NCI-H146 (cell line): ENCODE data around the gene PPP1R14B.
A peak's percentile ranks its signal among the peaks of the same experiment; 100 is the strongest.

ENCODE experiments used
- DNase-seq: peaks from one replicate; lab custom pipeline; 2025; lab: John Stamatoyannopoulos, UW

Gene PPP1R14B

DNA sequence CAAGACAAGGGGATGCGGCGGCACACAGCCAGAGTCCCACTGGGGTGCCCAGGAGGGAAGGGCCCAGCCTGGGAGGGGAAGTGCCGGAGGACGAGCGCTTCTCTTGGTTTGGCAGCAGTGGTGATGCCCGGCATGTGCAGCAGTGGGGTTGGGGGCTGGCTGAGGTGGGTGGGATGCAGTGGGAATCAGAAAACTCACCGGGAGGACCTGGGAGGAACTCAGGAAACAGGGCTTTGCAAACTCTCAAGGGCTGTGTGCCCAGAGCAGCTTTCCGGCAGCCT lies 37.2 kb downstream of the PPP1R14B start:
- DNase-seq = no peak

DNA sequence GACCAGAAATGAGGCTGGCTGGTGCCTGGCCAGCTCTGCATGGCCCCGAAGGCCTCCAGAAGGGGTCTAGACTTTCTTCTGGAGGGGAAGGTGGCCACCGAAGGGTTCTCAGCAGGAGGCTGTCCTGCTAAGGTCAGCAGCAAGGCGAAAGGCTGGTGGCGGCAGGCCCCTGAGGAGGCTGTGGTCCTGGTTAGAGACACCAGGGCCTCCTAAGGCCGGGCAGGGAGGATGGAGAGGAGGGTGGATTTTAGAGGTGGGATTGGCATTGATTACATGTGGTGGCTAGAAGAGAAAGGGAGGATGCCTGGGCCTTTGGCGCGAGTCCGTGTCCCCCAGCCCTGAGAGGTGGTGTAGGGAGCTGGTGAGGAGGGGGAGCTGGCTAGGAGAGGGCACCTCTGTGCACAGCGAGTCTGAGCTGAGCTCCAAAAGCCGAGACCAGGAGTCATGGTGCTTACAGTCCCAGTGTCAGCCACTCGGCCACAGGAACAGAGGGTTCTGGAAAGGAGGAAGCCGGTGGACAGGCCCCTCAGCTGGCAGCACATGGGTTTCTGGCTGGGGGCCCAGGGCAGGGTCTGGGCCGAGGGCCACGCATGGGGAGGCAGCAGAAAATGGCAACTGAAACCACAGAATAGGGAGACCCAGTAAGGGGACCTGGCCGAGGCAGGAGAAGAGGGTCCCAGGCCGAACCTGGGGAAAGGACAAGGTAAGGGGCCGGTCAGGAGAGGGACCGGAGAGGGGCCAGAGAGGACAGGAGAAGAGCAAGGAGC lies 37.8 kb downstream of the PPP1R14B start:
- no peak for DNase-seq

DNA sequence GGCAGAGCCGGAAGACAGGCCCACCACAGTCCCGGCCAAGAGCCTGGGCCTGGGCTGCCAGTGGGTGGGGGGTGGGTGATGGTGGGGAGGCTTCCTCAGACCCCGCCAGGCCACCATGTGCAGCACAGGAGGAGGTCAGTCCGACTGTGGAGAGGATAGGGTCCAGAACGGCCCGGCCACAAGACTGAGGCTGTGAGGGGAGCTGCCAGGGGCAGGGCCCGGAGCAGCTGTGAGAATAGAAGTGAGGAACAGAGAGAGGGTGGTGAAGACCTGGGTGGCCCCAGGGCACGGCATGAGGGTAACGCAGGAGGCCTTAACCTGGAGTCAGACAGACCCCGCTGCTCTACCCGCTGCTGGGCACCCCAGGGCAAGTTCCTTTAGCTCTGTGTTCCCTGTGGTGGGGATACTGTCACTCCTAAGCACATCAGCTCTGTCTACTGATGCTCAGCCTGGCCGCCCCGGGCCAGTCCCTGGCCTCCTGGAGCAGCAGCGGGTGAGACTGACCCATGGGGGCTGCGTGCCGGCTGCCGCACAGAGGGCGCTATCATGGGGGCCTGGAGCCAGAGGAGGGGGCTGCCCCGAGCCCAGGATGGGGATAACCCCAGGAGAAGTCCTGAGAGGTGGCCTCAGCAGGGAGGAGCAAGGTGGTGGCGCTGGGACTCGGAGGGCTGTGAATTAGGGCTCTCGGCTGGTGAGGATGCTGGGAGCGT lies 38.5 kb downstream of the PPP1R14B start:
- DNase-seq = no peak

DNA sequence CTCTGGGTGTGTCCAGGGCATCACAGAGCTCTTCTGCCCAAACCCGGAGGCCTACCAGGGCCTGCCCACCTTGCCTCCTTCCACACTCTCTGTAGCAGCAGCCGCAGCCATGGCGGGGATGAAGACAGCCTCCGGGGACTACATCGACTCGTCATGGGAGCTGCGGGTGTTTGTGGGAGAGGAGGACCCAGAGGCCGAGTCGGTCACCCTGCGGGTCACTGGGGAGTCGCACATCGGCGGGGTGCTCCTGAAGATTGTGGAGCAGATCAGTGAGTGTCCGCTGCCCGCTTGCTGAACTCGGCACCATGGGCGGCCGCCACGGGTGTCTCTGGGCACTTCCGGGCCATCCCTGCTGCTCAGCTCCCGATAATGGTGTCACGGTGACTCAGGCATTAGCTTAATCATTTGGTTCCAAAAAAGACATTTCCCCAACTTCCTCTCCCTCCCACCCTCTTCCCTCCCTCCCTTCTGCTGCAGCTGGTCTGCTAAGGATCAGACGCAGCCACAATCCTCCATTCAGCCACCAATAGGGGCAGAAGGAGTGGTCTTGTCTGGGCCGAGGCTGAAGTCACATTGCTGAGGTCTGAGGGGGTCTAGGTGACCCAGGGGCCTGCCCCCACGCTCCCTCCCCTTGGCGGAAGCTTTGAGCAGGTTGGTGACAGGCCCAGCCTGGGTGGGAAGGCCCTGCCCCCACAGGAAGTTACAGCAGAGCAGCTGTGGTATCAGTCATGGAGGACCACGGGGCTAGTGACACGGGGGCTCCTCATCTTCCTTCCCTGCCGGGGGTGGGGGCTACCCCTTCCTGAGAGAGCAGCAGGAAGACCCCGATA lies 39.3 kb downstream of the PPP1R14B start:
- DNase-seq = no peak

DNA sequence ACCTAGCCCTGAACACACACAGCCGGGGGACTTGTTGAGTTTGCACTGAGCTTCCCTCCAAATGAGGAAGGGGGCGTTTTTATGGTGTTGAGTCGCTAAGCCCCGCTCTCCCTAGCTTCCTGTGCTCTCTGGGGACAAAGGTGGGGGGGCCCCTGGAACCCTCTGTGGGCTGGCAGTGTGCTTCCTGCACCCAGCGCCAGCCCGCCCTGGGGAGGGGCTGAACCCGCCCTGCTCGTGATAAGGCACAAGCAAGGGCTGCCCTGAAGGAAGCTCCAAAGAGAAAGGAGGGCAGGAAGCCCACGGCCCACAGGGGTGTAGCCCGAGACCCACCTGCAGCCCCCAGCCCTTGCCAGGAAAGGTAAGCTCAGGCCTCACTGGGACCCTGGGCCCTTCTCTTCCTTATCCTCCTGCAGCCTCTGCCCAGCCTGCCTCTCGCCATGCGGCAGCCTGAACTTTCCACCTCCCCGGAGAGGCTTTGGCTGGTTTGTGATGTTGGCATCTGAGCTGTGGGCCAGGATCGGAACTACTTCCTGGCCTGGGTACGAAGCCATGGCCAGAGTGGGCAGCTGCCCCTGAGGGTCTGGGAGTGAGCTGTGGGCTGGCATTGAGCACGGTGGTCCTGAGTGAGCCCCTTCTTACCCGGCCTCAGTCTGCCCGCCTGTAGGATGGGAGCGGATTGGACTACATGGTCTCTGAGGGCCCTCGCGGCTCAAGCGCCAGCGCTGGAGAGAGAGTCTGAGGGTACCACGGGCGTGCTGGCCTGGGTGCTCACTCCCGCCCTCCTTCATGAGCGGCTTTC lies 40.1 kb downstream of the PPP1R14B start, which contains the start of gene FERMT3:
Gene FERMT3, plus strand, starts transcription at position 265 of the 799 bp plus-strand sequence. CDS start 644 bp downstream, outside the sequence.
- no peak for DNase-seq

DNA sequence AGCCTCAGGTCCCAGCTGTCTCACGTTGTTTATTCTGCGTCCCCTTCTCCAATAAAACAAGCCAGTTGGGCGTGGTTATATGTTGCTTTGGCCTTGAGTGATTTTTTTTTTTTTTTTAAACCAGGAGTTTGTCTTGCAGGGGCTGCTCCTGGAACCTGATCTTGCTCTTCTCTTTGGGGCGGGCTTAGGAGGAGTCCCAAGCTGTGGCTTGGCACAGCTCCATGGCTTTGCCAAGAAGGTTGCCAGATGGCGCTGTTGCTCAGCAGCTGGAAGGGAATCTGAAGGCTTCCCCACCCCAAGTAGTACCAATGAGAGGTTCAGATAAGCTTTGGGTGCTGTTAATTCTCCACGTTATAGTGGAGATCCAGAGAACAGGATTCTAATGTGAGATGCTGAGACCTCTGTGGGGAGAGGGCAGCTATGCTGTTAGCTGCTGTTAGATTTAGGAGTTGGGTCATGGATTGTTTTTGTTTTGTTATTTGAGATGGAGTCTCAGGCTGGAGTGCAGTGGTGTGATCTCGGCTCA lies 42.2 kb downstream of the PPP1R14B start:
- DNase-seq = peak; percentile 68

- no peak for DNase-seq
Measured at GRCh38 chr11:64204080-64204440, 42.7 kb downstream of the PPP1R14B start.

DNA sequence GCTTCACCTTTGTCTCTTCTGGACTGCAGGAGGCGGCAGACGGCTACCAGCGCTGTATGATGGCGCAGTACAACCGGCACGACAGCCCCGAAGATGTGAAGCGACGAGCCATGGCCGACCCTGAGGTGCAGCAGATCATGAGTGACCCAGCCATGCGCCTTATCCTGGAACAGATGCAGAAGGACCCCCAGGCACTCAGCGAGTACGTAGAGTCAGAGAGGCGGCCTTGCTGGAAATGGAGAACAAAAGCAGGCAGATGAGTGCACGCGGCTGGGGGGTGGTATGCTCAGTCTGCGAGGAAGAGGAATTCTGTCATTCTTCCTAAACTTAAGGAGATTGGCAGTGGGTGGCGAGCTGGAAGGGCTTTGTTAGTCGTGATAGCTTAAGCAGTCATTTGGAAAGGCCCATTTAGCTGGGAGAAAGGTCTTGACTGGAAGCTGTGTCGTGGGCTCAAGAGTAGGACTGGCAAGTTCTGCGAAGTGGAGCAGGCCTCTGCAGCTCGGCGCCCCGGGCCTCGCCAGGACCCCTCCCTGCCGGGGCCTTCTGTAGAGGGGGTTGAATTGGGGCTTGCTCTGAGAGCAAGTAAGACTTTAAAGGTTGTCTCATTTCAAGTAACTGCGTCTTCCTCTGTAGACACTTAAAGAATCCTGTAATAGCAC lies 43.2 kb downstream of the PPP1R14B start:
- no peak for DNase-seq

- DNase-seq = no peak
Measured at GRCh38 chr11:64202992-64203391, 43.8 kb downstream of the PPP1R14B start.

DNA sequence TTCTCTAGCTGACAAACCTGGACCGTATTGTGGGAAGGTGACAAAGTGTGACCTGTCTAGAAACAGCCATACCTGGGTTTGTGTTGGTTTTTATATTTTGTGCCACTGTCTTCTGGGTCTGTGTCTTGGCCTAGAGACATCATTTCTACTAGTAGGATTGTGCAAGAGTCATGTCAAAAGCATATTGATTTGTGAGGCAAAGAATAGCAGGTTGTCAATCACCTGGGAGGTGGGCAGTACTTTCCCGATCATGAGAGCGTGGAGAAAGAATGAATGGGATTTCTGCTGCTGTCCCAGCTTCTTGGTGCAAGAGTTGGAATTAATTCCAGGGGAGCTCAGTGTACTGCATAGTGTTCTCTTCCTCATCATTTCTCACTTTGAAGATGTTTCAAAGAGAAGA lies 45.2 kb downstream of the PPP1R14B start:
- DNase-seq = no peak

DNA sequence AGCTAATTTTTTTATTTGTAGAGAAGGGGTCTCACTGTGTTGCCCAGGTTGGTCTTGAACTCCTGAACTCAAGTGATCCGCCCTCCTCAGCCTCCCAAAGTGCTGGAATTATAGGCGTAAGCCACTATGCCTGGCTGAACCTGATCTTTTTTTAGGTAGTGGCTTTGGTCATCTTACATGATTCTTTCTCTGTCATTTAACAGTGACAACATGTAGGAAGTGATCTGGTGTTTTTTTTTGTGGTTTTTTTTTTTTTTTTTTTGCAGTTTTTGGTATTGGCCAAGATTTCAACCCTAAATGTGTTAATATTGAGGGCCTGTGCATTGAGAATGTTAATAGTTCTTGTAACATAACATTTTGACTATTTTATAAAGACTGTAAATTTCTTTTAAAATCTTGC lies 48.2 kb downstream of the PPP1R14B start:
- DNase-seq = no peak

- no peak for DNase-seq
Measured at GRCh38 chr11:64196626-64197025, 50.1 kb downstream of the PPP1R14B start.
